ENCODE results near the gene POMC.

DNA sequence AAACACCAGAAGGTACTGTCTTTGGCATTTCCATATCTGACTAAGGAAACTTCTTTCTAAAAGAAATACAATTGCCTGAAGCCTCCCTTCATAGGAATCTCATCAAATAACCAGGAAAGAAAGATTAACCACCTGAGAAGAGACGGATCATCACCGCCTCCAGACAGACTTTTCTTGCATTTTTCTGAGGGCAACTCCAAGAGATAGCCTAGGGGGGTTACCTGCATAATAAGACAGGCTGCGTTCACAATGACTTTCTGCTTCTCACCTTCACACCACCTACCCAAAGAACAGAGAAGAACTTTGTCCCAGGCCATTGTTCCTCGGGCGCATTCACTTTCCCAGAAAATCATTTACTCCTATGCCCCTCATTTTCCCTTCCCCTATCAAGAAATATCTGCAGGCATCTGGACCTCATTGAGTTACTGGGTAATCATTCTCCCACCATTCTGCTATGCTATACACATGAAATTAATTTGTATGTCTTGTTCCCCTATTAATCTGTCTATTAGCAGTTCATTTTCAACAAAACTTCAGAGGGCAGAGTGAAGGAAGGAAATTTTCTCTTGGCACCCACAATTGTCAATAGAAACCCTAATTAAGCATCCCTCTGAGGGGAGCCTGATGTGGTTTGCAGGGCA is 8.3 kb upstream of the POMC start:
- no peak for TF ChIP-seq NFE2L2 (IDR thresholded peaks at IDR 0.05; ENCODE audit: low read length)
- no peak for TF ChIP-seq SOX6 (IDR thresholded peaks at IDR 0.05)
- no peak for TF ChIP-seq SOX6 (CRISPR knock-in tag; IDR thresholded peaks at IDR 0.05)
- TF ChIP-seq, protein P1, sequence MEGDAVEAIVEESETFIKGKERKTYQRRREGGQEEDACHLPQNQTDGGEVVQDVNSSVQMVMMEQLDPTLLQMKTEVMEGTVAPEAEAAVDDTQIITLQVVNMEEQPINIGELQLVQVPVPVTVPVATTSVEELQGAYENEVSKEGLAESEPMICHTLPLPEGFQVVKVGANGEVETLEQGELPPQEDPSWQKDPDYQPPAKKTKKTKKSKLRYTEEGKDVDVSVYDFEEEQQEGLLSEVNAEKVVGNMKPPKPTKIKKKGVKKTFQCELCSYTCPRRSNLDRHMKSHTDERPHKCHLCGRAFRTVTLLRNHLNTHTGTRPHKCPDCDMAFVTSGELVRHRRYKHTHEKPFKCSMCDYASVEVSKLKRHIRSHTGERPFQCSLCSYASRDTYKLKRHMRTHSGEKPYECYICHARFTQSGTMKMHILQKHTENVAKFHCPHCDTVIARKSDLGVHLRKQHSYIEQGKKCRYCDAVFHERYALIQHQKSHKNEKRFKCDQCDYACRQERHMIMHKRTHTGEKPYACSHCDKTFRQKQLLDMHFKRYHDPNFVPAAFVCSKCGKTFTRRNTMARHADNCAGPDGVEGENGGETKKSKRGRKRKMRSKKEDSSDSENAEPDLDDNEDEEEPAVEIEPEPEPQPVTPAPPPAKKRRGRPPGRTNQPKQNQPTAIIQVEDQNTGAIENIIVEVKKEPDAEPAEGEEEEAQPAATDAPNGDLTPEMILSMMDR (CRISPR knock-in tag; IDR thresholded peaks at IDR 0.05): no peak
- no peak for TF ChIP-seq HDAC2 (CRISPR knock-in tag; IDR thresholded peaks at IDR 0.05)
- TF ChIP-seq ETV5 (CRISPR knock-in tag; IDR thresholded peaks at IDR 0.05; ENCODE audit: borderline replicate concordance): no peak
- no peak for TF ChIP-seq POLR2A (IDR thresholded peaks at IDR 0.05; ENCODE audit: insufficient read depth in 1 of 2, low read depth in 2 of 2, low read length in 2 of 2)

Data from HepG2 (cell line).